Neural crest cell (in vitro differentiated cells): ENCODE measurements around the gene IDI2. TPM values are rescaled to one million over a fixed set of nuclear protein-coding genes. Genes with fewer than 3 reads are reported as not detected.
A peak's percentile ranks its signal among the peaks of the same experiment; 100 is the strongest.
"Not testable (repeated sequence)": the region's sequence is repeated elsewhere in the genome, so short reads cannot be mapped to it uniquely, and the experiment has no call there.

Source experiments
- DNase-seq: peaks from one replicate; pipeline ENCODE4 v3.0.0; 2021; ENCODE audit warnings: low read depth, mixed read lengths, low spot score
- H3K27ac Mint-ChIP-seq: one replicate; pipeline ENCODE4 v1.8.0; 2021; ENCODE audit warnings: mild to moderate bottlenecking, mixed read lengths; ENCODE audit not compliant: unreplicated experiment
- H3K27me3 Mint-ChIP-seq: 2 replicates; pipeline ENCODE4 v1.8.0; 2021; ENCODE audit warnings: low read depth, mild to moderate bottlenecking, mixed read lengths
- H3K36me3 Mint-ChIP-seq: 2 replicates; pipeline ENCODE4 v1.8.0; 2021; ENCODE audit warnings: low read depth, mild to moderate bottlenecking, mixed read lengths
- H3K4me1 Mint-ChIP-seq: 2 replicates; pipeline ENCODE4 v1.8.0; 2021; ENCODE audit warnings: mixed read lengths
- H3K4me3 Mint-ChIP-seq: one replicate; pipeline ENCODE4 v1.8.0; 2021; ENCODE audit warnings: mild to moderate bottlenecking, mixed read lengths
- H3K9me3 Mint-ChIP-seq: 2 replicates; pipeline ENCODE4 v1.8.0; 2021; ENCODE audit warnings: mixed read lengths
- CTCF ChIP-seq: fragments of 200-600 bp; sonication (generic); conservative IDR thresholded peaks from 2 replicates; pipeline ENCODE4 v1.5.0; 2021; ENCODE audit warnings: antibody characterized with exemption, mild to moderate bottlenecking
- total RNA-seq: library from RNA; stranded (reverse); gene quantifications from 2 replicates; pipeline ENCODE4 v1.2.1, GENCODE V29; 2021

The IDI2 gene
- total RNA-seq, 1 donor from 2014 or later, result not detected

- H3K4me1 Mint-ChIP-seq, result no peaks in the 10 kb centered on the region
- peaks cover 32% of the 10 kb centered on the region for H3K36me3 Mint-ChIP-seq
- no peaks in the 10 kb centered on the region for H3K9me3 Mint-ChIP-seq
- H3K27ac Mint-ChIP-seq, result peak overlapping the region; percentile 12
- H3K4me3 Mint-ChIP-seq, result no peak overlapping the region
- TF ChIP-seq CTCF, result no peak
- no peaks in the 10 kb centered on the region for H3K27me3 Mint-ChIP-seq
- DNase-seq, result no peak
Observed at GRCh38 chr10:1015688-1016087, 10.0 kb downstream of the IDI2 start.

- no peak for DNase-seq
- no peaks in the 10 kb centered on the region for H3K27me3 Mint-ChIP-seq
- no peaks in the 10 kb centered on the region for H3K9me3 Mint-ChIP-seq
- H3K4me1 Mint-ChIP-seq, result no peaks in the 10 kb centered on the region
- H3K36me3 Mint-ChIP-seq, result peaks cover 25% of the 10 kb centered on the region
- H3K27ac Mint-ChIP-seq, result no peak overlapping the region
- H3K4me3 Mint-ChIP-seq, result no peak overlapping the region
- TF ChIP-seq CTCF, result no peak
Observed at GRCh38 chr10:1011696-1012095, 14.0 kb downstream of the IDI2 start.

GRCh38 chr10:1010703-1011102, 15.0 kb downstream of the IDI2 start:
- no peak for TF ChIP-seq CTCF
- H3K36me3 Mint-ChIP-seq, result peaks cover 28% of the 10 kb centered on the region
- H3K4me1 Mint-ChIP-seq, result no peaks in the 10 kb centered on the region
- H3K4me3 Mint-ChIP-seq, result no peak overlapping the region
- DNase-seq, result no peak
- no peaks in the 10 kb centered on the region for H3K27me3 Mint-ChIP-seq
- H3K9me3 Mint-ChIP-seq, result no peaks in the 10 kb centered on the region
- H3K27ac Mint-ChIP-seq, result no peak overlapping the region

GRCh38 chr10:1009947-1010346, 15.7 kb downstream of the IDI2 start:
- H3K27ac Mint-ChIP-seq, H3K4me1 Mint-ChIP-seq, DNase-seq, H3K4me3 Mint-ChIP-seq, H3K27me3 Mint-ChIP-seq, H3K9me3 Mint-ChIP-seq: not testable (repeated sequence)
- H3K36me3 Mint-ChIP-seq, result peaks cover 33% of the 10 kb centered on the region

- Mint-ChIP-seq H3K36me3 (peaks cover 33% of the 10 kb centered on the region), H3K4me1 (no peaks in the 10 kb centered on the region), H3K9me3 (no peaks in the 10 kb centered on the region), H3K27ac (no peak overlapping the region), H3K27me3 (no peaks in the 10 kb centered on the region), H3K4me3 (no peak overlapping the region)
- no peak for TF ChIP-seq CTCF
- no peak for DNase-seq
Observed at GRCh38 chr10:1009071-1009494, 16.6 kb downstream of the IDI2 start.

GRCh38 chr10:1007583-1007982, 18.1 kb downstream of the IDI2 start:
- peaks cover 38% of the 10 kb centered on the region for H3K36me3 Mint-ChIP-seq
- no peak overlapping the region for H3K4me3 Mint-ChIP-seq
- peaks cover under 1% of the 10 kb centered on the region for H3K9me3 Mint-ChIP-seq
- TF ChIP-seq CTCF, result no peak
- H3K4me1 Mint-ChIP-seq, result no peaks in the 10 kb centered on the region
- no peak overlapping the region for H3K27ac Mint-ChIP-seq
- DNase-seq, result no peak
- H3K27me3 Mint-ChIP-seq, result no peaks in the 10 kb centered on the region
